Parathyroid adenoma (tissue), 2 donors: Measurements from ENCODE around the gene HBA1.
"Not testable (repeated sequence)": the region's sequence is repeated elsewhere in the genome, so short reads cannot be mapped to it uniquely, and the experiment has no call there.

Source experiments
- H2AFZ ChIP-seq: fragments of 300-600 bp; sonication (generic); one replicate; pipeline ENCODE4 v1.7.0; 2017; ENCODE audit warnings: antibody characterized with exemption, mild to moderate bottlenecking
- H3K27ac ChIP-seq: fragments of 300-600 bp; sonication (generic); one replicate; pipeline ENCODE4 v1.7.0; 2017
- H3K27me3 ChIP-seq: fragments of 300-600 bp; sonication (generic); one replicate; pipeline ENCODE4 v1.7.0; 2017; ENCODE audit warnings: low read length; ENCODE audit not compliant: control insufficient read depth, insufficient read depth
- H3K36me3 ChIP-seq: fragments of 300-600 bp; sonication (generic); one replicate; pipeline ENCODE4 v1.7.0; 2017; ENCODE audit warnings: low read length; ENCODE audit not compliant: control insufficient read depth, insufficient read depth
- H3K4me1 ChIP-seq: fragments of 300-600 bp; sonication (generic); one replicate; pipeline ENCODE4 v1.7.0; 2017; ENCODE audit warnings: control low read depth
- H3K4me2 ChIP-seq: fragments of 300-600 bp; sonication (generic); one replicate; pipeline ENCODE4 v1.7.0; 2017; ENCODE audit warnings: low read length
- H3K4me3 ChIP-seq: fragments of 300-600 bp; sonication (generic); one replicate; pipeline ENCODE4 v1.7.0; 2017; ENCODE audit warnings: low read depth, low read length
- H3K79me2 ChIP-seq: fragments of 300-600 bp; sonication (generic); one replicate; pipeline ENCODE4 v1.7.0; 2017; ENCODE audit warnings: control low read depth
- H3K9ac ChIP-seq: fragments of 300-600 bp; sonication (generic); one replicate; pipeline ENCODE4 v1.7.0; 2017; ENCODE audit warnings: mild to moderate bottlenecking
- H3K9me3 ChIP-seq: fragments of 300-600 bp; sonication (generic); one replicate; pipeline ENCODE4 v1.7.0; 2017; ENCODE audit warnings: low read length; ENCODE audit not compliant: control insufficient read depth
- TF ChIP-seq, protein P1 (sequence below): fragments of 300-600 bp; sonication (generic); IDR thresholded peaks from one replicate; pipeline ENCODE4 v1.7.0; 2017; ENCODE audit warnings: antibody characterized with exemption, mild to moderate bottlenecking
- donor health status: primary hyperparathyroidism.

Gene HBA1

DNA sequence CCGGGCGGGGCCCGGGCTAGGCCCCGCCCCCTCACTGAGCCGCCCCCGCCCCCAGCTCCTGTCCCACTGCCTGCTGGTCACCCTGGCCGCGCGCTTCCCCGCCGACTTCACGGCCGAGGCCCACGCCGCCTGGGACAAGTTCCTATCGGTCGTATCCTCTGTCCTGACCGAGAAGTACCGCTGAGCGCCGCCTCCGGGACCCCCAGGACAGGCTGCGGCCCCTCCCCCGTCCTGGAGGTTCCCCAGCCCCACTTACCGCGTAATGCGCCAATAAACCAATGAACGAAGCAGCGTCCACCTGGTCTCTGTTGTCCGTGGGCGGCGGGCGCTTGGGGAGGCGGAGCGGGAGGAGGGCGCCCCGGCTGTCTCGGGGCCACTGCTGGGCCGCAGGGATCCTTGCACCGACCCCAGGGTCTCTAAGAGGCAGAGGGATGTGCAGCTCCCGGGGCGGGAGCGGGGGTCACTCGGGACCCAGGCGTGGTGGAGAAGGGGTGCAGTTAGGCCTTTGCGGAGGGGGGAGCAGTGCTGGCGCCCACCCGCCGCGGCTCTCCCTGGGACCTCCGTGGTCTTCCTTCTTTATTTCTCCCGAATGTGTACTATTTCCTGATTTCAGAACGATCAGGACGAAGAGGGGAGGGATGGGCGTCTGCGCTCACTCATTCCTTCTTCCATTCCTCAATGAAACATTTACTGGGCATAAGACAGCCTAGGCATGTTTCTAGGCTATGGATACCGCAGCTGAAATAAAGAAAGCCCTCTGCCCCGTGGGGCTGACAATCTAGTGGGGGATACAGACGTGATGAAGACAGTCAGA, 22.1 kb upstream of the HBA1 start:
- Histone ChIP-seq H3K4me1 (no peaks in the 10 kb centered on the region), H3K9ac (no peak overlapping the region), H3K36me3 (no peaks in the 10 kb centered on the region), H2AFZ (peak overlapping the region; percentile 91), H3K9me3 (no peaks in the 10 kb centered on the region), H3K79me2 (no peaks in the 10 kb centered on the region), H3K27ac (no peak overlapping the region), H3K27me3 (no peaks in the 10 kb centered on the region), H3K4me3 (peak overlapping the region; percentile 35), H3K4me2 (peak overlapping the region; percentile 65)
- TF ChIP-seq, protein P1, sequence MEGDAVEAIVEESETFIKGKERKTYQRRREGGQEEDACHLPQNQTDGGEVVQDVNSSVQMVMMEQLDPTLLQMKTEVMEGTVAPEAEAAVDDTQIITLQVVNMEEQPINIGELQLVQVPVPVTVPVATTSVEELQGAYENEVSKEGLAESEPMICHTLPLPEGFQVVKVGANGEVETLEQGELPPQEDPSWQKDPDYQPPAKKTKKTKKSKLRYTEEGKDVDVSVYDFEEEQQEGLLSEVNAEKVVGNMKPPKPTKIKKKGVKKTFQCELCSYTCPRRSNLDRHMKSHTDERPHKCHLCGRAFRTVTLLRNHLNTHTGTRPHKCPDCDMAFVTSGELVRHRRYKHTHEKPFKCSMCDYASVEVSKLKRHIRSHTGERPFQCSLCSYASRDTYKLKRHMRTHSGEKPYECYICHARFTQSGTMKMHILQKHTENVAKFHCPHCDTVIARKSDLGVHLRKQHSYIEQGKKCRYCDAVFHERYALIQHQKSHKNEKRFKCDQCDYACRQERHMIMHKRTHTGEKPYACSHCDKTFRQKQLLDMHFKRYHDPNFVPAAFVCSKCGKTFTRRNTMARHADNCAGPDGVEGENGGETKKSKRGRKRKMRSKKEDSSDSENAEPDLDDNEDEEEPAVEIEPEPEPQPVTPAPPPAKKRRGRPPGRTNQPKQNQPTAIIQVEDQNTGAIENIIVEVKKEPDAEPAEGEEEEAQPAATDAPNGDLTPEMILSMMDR: no peak

DNA sequence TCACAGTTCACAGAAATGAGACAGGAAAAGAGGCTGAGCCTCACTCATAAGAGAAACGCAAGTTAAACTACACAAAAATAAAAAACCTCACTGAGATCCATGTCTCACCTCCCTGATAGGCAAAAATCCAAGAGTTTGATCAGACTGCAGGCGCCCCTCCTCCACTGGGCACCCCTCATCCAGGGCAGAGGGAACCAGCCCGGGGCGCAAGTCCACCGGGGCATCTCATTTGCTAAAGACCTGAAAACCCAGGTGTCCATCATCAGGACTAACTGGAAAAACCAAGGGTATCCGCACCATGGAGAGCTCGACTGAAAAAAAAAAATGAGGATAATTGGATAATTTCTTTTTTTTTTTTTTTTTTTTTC, 21.5 kb upstream of the HBA1 start:
- Histone ChIP-seq H3K4me1 (no peaks in the 10 kb centered on the region), H3K4me2 (peak overlapping the region; percentile 65), H3K27ac (no peak overlapping the region), H2AFZ (no peak overlapping the region), H3K9me3 (no peaks in the 10 kb centered on the region), H3K79me2 (no peaks in the 10 kb centered on the region), H3K9ac (no peak overlapping the region), H3K36me3 (no peaks in the 10 kb centered on the region), H3K4me3 (no peak overlapping the region), H3K27me3 (no peaks in the 10 kb centered on the region)
- TF ChIP-seq, protein P1: no peak

DNA sequence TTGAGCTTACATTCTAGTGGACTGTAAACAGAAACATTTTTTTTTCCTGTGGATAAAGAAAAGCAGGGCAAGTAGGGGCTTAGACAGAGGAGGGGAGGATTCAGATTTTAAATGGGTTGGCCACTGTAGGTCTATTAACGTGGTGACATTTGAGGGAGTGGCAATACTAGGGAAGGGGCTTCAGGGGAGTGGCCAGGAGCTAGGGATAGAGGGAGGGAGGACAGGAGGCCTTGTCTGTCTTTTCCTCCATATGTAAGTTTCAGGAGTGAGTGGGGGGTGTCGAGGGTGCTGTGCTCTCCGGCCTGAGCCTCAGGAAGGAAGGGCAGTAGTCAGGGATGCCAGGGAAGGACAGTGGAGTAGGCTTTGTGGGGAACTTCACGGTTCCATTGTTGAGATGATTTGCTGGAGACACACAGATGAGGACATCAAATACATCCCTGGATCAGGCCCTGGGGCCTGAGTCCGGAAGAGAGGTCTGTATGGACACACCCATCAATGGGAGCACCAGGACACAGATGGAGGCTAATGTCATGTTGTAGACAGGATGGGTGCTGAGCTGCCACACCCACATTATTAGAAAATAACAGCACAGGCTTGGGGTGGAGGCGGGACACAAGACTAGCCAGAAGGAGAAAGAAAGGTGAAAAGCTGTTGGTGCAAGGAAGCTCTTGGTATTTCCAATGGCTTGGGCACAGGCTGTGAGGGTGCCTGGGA, 17.2 kb upstream of the HBA1 start:
- Histone ChIP-seq H3K79me2 (no peaks in the 10 kb centered on the region), H3K36me3 (no peaks in the 10 kb centered on the region), H2AFZ (no peak overlapping the region), H3K4me3 (no peak overlapping the region), H3K4me2 (no peak overlapping the region), H3K4me1 (no peaks in the 10 kb centered on the region), H3K9ac (no peak overlapping the region), H3K27ac (no peak overlapping the region), H3K9me3 (no peaks in the 10 kb centered on the region), H3K27me3 (no peaks in the 10 kb centered on the region)
- TF ChIP-seq, protein P1: no peak

GRCh38 chr16:160242-160641, 16.2 kb upstream of the HBA1 start:
- not testable (repeated sequence) for H3K4me2 ChIP-seq, H3K4me1 ChIP-seq, H2AFZ ChIP-seq, H3K9ac ChIP-seq, H3K4me3 ChIP-seq, H3K36me3 ChIP-seq, H3K9me3 ChIP-seq, H3K27me3 ChIP-seq, H3K27ac ChIP-seq, H3K79me2 ChIP-seq

GRCh38 chr16:160691-161190, 15.7 kb upstream of the HBA1 start:
- peaks cover 1% of the 10 kb centered on the region for H3K4me1 ChIP-seq
- TF ChIP-seq, protein P1: no peak
- H3K4me3 ChIP-seq: no peak overlapping the region
- H3K79me2 ChIP-seq: no peaks in the 10 kb centered on the region
- no peak overlapping the region for H3K27ac ChIP-seq
- H2AFZ ChIP-seq: no peak overlapping the region
- H3K27me3 ChIP-seq: peaks cover 7% of the 10 kb centered on the region
- no peak overlapping the region for H3K4me2 ChIP-seq
- no peaks in the 10 kb centered on the region for H3K36me3 ChIP-seq
- no peaks in the 10 kb centered on the region for H3K9me3 ChIP-seq
- no peak overlapping the region for H3K9ac ChIP-seq
